ENCODE results near the gene OR4D1.

GRCh38 chr17:58207451-58207850 is 59.3 kb downstream of the OR4D1 start:
- TF ChIP-seq POLR2A (IDR thresholded peaks at IDR 0.05) (no peak), CTCF (IDR thresholded peaks at IDR 0.05) (no peak)

Data from uterus (tissue), 2 donors.